NCI-H82 treated with DMSO at 0.1 percent for 48 hours (cell line): Measurements from ENCODE around the gene MYO1A.
"Not testable (repeated sequence)": the region's sequence is repeated elsewhere in the genome, so short reads cannot be mapped to it uniquely, and the experiment has no call there.

Experiments used
- DNase-seq: peaks from one replicate; lab custom pipeline; 2025; ENCODE audit not compliant: unreplicated experiment; lab: John Stamatoyannopoulos, UW

The MYO1A gene

DNA sequence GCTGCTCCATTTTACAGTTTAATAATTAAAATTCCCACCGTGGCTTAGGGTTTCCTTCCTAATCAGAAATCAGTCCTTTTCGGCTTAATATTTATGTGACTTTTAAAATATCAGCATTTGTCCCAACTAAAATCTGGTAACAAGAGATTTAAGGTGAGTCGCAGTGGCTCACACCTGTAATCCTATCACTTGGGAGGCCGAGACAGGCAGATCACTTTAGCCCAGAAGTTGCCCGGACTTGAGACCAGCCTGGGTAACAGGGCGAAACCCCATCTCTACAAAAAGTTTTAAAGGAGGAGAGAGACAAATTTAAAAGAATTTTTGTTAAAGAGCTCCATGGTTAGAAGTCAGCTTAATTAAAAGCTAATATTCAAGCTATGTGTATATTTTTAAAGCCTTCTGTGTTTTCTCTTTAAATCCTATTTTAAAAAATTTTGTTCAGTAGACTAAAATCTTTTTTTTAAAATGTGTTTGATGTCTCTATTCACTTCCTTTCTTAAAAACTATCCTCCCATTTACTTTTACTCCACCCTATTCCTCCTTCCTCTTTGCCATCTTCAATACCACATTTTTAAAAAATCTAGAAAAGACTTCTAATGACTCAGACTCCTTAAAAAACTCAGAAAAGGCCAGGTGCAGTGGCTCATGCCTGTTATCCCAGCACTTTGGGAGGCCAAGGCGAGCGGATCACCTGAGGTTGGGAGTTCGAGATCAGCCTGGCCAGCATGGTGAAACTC is 29.8 kb downstream of the MYO1A start:
- DNase-seq = no peak

DNA sequence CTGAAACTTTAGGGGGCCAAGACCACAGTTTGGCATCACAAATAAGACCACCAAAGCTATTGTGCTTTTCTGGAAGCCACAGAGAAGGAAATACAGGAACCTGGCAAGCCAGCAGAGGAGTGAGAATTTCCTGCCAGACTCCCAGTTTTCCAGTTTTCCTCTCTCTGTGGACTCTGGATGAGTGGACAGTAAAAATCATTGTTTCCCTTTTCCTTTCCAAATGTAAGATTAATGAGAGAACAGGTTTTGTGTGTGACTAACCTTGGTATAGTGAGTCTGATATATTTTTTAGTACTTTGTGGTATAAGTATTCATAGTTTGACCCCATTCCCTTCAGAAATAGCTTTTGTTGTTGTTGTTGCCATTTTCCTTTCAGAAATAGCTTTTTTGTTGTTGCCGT is 31.0 kb downstream of the MYO1A start:
- no peak for DNase-seq

DNA sequence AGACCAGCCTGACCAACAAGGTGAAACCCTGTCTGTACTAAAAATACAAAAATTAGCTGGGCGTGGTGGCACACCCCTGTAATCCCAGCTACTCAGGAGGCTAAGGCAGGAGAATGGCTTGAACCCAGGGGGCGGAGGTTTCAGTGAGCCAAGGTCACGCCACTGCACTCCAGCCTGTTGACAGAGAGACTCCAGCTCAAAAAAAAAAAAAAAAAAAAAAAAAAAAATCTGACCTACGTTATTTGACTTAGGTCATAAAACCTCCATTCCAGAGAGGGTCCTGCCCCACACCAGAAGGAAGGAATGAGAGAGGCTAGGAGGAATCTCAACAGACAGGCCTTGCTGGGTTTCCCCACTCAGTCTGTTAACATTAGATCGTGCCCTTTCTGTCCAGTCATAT is 31.6 kb downstream of the MYO1A start:
- DNase-seq = not testable (repeated sequence)

DNA sequence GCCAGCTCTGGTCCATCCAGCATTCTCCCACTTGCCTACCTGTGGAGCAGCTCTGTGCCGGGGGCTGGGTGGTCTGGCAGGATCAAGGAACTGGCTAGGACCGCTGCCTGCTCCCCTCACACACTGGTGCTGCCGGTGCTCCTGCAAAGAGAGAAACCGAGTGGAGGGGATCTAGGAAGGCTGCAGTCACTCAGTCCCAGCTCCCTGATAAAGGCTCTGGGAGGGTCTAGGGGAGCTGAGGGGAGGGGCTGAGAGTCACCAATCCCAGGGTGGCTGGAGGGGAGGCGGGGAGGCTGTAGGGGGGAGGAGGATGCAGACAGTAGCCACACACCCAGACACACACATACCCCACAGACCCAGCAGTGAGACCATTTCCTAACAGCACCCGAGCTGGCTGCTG is 33.6 kb downstream of the MYO1A start, which contains the start of gene TAC3:
Gene TAC3, minus strand, starts transcription at position 182 of the 400 bp plus-strand sequence. CDS start 732 bp downstream, outside the sequence.
- DNase-seq = no peak

DNA sequence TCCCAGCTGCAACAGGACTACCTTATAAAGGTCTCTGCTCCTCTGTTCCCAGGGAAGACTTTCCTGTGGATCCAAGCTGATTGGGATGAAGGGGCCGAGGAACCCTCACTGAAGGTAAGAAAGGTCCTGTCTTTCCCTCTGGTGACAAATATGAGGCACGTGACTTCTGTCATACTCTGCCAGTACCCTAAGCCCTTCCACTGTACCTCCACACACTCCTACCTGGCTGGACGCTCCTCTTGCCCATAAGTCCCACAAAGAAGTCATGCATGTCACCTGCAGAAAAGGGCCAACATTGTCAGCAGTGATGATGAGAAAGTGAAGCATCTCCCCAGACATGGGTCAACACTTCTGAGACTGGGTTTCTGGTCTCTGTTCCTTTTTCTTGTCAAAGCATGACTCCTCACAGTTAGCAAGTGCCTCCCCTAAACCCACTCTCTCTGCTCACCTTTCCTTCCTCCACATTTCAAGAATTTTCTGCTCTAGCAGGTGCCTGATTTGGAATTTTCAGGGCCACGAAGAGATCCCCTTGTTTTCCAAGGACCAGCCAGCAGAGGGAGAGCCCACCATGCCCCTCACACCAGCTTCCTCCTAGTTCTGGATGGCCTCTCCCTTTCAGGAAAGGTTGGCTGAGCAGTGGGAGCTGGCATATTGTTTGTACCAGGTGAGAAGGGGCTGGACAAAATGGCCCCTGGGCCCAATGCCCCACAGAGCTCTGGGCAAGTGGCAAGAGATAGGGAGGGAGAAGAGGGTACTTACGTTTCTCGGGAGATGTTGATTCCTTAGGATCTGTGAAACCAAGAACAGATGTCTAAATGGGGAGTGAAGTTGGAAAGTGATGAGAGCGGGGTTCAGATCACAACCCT is 37.1 kb downstream of the MYO1A start:
- DNase-seq = no peak

DNA sequence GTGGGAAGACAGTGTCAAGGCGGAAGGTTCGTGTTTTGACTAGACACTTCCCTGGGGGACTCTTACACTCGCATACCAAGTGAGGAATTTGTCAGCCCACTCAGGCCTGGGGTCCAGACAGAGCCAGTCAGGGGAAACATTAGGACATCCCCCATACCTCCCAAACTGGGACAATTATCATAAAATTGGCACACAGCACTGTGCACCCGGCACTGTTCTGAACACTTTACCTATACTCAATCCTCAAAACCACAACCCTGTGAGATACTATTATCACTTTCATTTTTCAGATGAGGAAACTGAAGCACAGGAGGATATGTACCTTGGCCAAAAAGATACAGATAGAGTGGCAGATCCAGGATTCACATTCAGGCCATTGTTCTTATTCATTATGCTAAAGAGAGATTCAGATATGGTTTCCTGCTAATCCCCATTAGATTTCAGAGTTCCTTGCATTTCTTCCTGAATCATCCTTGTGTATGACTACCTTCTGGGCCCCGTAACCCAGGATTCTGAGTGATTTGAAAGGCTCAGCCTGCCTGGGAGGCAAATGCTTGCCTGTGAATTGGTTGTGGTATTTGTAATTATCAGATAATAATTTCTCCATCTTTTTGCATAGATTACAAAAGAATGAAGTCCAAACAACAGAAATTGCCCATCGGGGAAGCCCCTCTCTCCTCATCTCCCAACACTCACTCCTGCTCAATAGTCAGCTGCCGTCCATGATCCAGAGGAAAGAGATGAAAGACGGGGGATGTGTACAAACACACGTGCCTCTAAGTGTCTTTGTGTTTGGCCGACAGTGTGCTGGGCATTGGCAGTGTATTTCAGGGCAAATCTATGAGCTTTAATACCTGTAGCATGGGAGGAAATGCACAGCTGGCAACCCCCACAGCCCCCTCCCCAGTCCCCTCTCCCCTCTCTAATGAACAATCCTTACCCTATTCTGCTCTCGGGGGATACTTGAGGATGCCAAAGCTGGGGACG is 38.2 kb downstream of the MYO1A start:
- DNase-seq = no peak

DNA sequence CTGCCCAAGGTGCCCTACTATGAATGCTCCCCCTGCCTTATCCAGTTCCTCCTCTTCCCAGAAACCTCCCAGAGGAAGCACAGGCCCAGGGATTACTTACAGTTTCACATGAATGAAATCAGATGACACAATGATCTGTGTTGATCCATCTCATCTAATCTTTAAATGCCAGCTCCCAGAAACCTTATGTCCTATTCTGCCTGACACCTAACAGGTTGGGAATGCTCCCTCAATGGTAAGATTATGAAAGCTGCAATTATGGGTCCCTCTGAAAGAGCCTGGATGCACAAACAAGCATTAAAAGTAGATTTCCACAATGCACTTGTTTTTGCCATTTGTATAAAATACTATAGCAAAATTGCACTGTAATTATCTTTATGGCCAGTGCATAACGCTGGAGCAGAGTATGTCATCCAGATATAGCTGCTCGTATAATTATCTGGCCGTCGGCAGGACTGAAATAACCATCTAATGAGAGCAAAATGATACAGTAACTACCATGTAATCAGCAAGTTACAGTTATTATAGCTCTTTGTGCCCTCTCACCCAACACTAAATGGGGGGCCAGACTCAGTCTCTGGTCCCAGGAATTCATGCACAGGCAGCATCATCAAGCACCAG is 39.2 kb downstream of the MYO1A start:
- no peak for DNase-seq

DNA sequence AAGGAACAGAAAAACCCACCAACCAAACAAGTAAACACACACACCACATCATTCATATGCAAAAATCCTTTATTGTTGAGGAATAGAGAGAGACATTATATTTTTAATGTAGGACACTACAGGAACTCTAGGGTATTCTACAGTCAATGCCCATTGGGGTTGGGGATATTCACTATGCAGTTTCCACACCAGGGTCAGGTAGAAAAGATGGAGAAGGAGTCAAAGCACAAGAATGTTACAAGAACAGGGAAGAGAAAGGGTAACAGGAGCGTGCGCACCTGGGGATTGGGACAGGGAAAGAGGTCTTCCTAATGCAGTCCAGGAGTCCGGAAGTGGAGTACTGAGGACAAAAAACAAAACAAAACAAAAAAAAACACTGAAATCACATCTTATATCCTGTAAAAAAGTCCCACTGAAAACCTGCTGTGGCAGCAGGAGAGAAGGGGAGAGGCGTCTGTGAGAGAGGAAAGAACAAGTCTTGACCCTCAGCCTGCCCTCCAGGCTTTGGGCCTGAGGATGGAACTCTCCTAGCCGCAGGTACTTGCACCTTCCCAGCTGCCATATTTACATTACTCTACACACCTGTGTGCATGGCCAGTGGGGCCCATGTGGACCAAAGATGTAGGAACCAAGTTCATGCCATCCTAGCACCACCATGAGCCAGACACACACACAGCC is 39.8 kb downstream of the MYO1A start:
- DNase-seq = no peak

DNA sequence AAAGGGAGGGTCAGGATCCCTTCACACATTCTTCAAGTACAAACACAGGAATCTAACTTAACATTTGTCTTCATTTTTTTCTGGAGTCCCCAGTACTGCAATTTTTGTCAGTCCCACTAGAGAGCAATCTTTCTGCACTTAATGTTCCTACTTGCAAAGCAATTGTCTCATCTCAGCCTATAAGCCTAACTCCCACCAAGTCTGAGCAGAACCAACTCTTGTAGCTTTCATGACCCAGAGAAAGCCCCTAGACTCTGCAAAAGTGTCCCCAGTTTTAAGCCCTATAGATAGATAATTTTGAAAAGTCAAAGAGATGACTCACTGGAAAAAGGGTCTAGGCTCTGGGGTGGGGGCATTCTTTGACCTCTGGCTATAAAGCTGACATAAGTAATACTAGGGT is 41.8 kb downstream of the MYO1A start:
- peak; percentile 51 for DNase-seq

DNA sequence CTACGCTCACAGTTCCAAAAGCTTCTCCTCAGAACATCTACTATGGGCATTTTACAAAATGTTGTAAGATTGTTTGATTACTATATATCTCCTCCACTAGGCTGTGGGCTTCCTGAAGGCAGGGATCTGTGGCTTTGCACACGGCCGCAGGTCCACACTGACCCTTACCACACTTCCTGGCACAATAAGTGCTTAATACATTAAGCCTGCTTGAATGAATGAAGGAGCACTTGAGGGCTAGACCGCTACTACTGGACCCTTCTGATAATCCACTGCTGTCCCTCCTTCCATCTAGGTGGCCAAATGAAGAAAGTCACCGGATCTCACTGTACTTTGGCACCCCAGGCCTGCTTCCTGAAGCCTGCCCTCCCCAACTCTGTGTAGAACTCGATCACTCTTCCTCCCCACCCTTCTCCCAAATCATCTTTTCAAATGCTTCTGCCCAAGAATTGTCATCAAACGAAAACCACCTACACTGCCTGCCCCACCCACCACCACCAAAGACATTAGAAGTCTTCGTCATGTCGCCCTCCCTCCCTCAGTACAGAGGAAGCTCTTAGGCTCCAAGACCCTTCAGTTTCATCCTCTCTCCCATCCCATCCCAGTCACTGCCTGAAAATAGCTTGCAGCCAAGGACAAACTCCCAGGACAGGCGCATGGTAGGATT is 43.0 kb downstream of the MYO1A start:
- DNase-seq = no peak

DNA sequence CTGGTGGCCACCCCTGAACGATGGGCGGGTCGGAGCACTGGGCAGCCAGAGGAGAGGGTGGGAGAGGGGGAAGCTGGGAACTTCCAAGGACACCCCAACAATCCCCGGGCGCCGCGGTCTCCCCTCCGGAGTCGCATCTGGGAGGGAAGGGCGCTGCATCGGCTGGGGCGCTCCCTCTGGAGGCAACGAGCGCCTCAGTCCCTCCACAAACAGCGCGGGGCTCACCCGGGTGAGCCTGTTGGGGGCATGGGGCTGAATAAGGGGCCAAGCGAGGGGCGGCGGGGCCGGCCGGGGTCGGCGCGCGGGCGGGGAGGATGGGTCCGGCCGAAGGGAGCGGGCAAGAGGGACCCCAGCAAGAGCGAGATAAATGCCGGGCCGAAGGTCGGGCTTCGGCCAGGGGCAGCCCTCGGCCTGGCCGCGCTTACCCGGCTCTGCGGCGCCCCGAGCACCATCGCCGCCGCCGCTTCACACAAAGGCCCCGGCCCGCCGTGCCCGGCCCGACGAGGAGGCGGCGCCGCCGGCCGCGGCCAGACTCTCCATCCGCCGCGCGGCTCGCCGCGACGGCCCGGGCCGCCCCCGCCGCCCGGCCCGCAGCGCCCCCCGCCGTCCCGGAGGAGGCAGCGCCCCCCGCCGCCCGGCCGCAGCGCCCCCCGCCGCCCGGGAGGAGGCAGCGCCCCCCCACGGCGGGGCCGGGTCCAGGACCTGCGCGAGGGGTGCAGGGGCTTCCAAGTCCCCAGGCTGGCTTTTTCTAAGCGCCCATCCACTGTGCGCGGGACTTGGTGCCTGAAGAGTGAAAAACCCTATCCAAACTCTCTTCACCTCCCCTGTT is 43.7 kb downstream of the MYO1A start, which contains the start of gene ZBTB39:
Gene ZBTB39, minus strand, starts transcription at position 567 of the 829 bp plus-strand sequence. CDS start 1,629 bp downstream, outside the sequence.
- peak; percentile 24 for DNase-seq

DNA sequence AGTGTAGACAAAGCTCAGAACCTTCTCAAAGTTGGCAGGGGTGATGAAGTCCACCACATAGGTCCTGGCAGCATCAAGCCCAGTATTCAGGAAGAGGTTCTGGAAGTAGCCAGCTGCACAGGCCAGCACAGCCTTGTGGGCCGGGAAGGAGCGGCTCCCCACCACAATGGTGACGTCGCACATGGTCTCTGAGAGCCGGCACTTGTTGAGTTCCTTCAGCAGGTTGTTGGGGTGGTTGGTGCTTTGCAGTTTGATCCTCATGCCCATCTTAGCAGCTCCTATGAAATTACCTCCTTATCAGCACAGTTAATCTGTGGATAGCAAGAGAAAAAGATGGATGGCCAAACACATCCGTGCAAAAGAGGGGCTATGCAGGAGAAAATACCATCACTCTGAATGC is 45.3 kb downstream of the MYO1A start:
- no peak for DNase-seq

DNA sequence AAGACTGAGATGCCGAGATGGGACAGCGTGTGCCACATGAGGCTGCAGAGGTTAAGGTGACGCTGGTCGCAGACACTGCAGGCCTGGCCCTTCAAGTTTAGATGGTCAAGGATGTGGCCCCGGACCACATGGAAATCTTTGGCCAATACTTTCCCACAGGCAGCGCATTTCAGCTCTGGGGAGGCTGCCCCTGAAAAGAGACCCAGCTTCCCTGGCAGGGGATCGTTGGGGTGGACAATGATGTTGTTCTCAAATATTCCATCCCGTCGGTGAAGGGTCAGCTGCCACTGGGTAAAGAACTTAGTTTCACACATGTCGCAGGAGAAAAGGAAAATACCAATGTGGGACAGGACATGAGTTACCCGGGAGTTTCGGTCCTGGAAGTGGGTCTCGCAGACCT is 46.5 kb downstream of the MYO1A start:
- DNase-seq = no peak

DNA sequence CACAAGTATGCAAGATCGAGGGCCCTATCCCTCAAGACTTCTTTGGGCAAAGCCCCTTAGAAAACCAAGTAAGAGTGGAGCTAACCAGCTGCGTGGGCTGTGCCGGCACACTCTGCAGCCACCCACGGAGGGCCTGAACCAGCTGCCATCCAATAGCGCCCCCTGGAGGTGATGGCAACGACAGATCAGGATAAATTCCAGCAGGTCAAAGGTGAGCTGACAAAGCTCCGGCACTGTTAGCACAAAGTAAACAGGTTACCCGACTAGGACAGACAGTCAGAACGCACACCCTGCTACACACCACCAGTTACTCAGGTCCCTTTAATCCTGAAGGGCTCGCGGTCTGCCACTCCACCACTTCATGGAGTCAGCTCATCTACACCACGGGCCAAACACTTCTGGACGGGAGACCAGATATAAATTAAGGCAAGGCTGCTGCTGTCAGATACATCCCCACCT is 48.5 kb downstream of the MYO1A start:
- no peak for DNase-seq

DNA sequence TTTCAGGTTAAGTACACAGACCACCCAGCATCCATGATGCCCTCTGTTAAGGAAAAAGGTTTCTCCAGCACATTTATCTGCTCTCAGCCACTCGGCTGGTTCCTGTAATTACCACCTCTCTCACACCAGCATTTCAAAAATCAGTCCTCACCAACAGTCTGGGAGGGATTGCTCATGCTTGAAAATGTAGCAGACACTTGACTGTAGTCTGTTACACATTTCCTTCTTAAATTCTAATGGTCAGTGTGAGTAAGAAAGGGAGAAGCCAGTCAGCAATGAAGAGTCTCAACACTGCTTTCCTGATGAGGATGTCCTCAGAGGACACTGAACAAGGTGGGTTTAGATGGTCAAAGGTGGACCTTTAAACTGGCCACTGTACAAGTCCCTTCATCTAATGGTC is 49.5 kb downstream of the MYO1A start:
- DNase-seq = no peak

DNA sequence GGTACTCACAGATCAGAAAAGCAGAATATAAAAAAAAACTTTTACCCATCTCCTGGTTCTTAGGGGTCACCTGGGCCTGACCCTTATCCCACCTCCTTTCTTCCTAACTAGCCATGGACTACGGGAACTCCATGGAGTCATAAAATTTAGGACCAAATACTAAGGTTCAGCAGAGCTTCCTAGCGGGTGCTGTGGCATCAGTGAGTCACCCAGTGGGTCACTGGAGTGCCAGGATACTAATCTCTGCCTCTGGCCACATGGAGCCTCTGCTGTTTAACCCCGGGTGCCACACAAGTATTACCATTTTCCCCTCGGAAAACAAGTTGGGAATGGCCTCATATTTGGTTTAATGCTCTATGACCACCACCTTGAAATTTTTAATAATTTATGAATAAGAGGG is 50.5 kb downstream of the MYO1A start:
- DNase-seq = no peak

DNA sequence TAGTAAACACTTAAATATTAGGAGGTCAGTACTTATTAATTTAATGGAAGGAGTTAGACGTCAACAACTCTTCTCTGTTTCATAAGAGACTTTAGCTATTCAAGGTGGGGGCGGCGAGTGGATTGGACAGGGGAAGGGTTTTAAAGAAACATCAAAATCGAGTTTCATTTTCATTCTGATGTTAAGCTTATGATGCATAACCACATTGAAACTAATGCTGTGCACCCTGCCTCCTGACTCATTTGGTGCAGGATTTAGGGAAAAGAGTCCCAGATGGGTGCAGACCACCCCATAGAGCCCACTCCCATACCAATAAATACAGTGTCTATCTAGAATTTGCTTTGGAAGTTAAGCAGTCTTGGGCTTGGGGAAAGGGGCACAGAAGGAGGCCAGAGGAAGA is 50.9 kb downstream of the MYO1A start:
- no peak for DNase-seq

DNA sequence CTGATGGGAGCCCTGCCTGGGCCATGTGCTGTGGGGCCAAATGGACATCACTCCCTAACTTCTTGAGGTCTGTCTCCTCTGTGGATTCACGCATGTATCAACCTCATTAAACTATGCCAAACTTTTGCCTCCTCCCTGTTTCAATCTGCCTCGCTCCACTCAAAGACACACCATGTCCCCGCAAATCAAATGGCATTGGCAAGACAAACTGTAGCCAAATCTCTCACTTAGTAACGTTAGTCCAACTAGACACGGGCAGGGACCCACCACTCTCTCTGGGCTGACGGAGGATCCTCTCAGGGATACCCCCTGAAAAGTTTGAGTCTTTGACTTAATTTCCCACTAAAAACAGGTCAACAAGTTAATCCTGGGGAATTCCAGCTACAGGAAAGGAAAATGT is 51.6 kb downstream of the MYO1A start:
- no peak for DNase-seq
